Ishikawa (cell line): Measurements from ENCODE around the gene GMDS.

Experiments used
- CEBPB ChIP-seq: IDR thresholded peaks from 2 replicates; pipeline ENCODE4 v1.6.1; 2012
- CREB1 ChIP-seq: IDR thresholded peaks from 2 replicates; pipeline ENCODE4 v1.6.1; 2012; ENCODE audit warnings: low read depth
- EGR1 ChIP-seq: IDR thresholded peaks from 2 replicates; pipeline ENCODE4 v1.6.1; 2012
- EP300 ChIP-seq: IDR thresholded peaks from 2 replicates; pipeline ENCODE4 v1.6.1; 2012; ENCODE audit warnings: borderline replicate concordance
- FOXM1 ChIP-seq: IDR thresholded peaks from 2 replicates; pipeline ENCODE4 v1.6.1; 2012; ENCODE audit warnings: low read depth, borderline replicate concordance
- NFIC ChIP-seq: IDR thresholded peaks from 2 replicates; pipeline ENCODE4 v1.6.1; 2012
- RAD21 ChIP-seq: IDR thresholded peaks from 2 replicates; pipeline ENCODE4 v1.6.1; 2012; ENCODE audit warnings: low read depth
- TAF1 ChIP-seq: IDR thresholded peaks from 2 replicates; pipeline ENCODE4 v1.6.1; 2012; ENCODE audit warnings: low read depth, mild to moderate bottlenecking
- TCF12 ChIP-seq: IDR thresholded peaks from 2 replicates; pipeline ENCODE4 v1.6.1; 2012; ENCODE audit warnings: low read depth
- TEAD4 ChIP-seq: IDR thresholded peaks from 2 replicates; pipeline ENCODE4 v1.6.1; 2012
- YY1 ChIP-seq: IDR thresholded peaks from 2 replicates; pipeline ENCODE4 v1.6.1; 2012; ENCODE audit warnings: low read depth
- ZBTB7A ChIP-seq: IDR thresholded peaks from 2 replicates; pipeline ENCODE4 v1.6.1; 2012; ENCODE audit warnings: low read depth
- TF ChIP-seq, protein P1 (sequence below): IDR thresholded peaks from 2 replicates; pipeline ENCODE4 v1.6.1; 2012
- TF ChIP-seq, protein P2 (sequence below): IDR thresholded peaks from 2 replicates; pipeline ENCODE4 v1.6.1; 2012; ENCODE audit warnings: low read depth, mild to moderate bottlenecking

DNA sequence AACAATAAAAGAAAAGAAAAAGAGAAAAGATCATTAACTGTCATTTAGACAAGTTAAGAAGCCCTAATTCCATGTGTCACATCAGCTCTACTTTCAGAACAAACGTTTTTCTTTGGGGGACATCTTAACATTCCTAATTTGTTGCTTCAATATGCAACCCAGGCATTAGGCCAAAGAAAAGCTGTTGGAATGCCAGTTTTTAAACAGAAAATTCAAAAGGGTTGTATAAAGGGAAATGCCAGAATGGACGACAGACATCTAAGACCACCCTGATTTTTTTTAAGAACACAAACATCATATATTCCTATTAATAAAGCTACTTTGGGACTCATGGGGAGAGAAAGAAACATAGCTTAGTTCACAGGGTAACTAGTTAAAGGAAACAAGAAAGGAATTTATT is 315.0 kb downstream of the GMDS start:
- no peak for TF ChIP-seq EP300
- TF ChIP-seq, protein P1, sequence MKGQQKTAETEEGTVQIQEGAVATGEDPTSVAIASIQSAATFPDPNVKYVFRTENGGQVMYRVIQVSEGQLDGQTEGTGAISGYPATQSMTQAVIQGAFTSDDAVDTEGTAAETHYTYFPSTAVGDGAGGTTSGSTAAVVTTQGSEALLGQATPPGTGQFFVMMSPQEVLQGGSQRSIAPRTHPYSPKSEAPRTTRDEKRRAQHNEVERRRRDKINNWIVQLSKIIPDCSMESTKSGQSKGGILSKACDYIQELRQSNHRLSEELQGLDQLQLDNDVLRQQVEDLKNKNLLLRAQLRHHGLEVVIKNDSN, result no peak
- no peak for TF ChIP-seq CEBPB
- no peak for TF ChIP-seq TAF1
- TF ChIP-seq FOXM1, result no peak
- TF ChIP-seq, protein P2, sequence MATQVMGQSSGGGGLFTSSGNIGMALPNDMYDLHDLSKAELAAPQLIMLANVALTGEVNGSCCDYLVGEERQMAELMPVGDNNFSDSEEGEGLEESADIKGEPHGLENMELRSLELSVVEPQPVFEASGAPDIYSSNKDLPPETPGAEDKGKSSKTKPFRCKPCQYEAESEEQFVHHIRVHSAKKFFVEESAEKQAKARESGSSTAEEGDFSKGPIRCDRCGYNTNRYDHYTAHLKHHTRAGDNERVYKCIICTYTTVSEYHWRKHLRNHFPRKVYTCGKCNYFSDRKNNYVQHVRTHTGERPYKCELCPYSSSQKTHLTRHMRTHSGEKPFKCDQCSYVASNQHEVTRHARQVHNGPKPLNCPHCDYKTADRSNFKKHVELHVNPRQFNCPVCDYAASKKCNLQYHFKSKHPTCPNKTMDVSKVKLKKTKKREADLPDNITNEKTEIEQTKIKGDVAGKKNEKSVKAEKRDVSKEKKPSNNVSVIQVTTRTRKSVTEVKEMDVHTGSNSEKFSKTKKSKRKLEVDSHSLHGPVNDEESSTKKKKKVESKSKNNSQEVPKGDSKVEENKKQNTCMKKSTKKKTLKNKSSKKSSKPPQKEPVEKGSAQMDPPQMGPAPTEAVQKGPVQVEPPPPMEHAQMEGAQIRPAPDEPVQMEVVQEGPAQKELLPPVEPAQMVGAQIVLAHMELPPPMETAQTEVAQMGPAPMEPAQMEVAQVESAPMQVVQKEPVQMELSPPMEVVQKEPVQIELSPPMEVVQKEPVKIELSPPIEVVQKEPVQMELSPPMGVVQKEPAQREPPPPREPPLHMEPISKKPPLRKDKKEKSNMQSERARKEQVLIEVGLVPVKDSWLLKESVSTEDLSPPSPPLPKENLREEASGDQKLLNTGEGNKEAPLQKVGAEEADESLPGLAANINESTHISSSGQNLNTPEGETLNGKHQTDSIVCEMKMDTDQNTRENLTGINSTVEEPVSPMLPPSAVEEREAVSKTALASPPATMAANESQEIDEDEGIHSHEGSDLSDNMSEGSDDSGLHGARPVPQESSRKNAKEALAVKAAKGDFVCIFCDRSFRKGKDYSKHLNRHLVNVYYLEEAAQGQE, result no peak
- TF ChIP-seq CREB1, result no peak
- TF ChIP-seq YY1, result no peak
- TF ChIP-seq TCF12, result no peak
- no peak for TF ChIP-seq NFIC
- no peak for TF ChIP-seq TEAD4
- TF ChIP-seq RAD21, result no peak
- TF ChIP-seq ZBTB7A, result no peak
- no peak for TF ChIP-seq EGR1
